Mesothelial cell of epicardium (in vitro differentiated cells): Measurements from ENCODE around the gene SLC2A5. TPM values are rescaled to one million over a fixed set of nuclear protein-coding genes. Genes with fewer than 3 reads are reported as not detected.

ENCODE experiments used
- DNase-seq, 2 experiments: peaks; one replicate each; pipeline ENCODE4 v3.0.0; 2021; ENCODE audit warnings: low spot score in 2 of 2; ENCODE audit not compliant: unreplicated experiment in 2 of 2
- H3K27ac Mint-ChIP-seq: 2 replicates; pipeline ENCODE4 v1.8.0; 2021; ENCODE audit warnings: mixed read lengths
- H3K27me3 Mint-ChIP-seq: 2 replicates; pipeline ENCODE4 v1.8.0; 2021; ENCODE audit warnings: low read depth, mixed read lengths
- H3K36me3 Mint-ChIP-seq: 2 replicates; pipeline ENCODE4 v1.8.0; 2021; ENCODE audit warnings: mixed read lengths
- H3K4me1 Mint-ChIP-seq: 2 replicates; pipeline ENCODE4 v1.8.0; 2021; ENCODE audit warnings: mixed read lengths
- H3K4me3 Mint-ChIP-seq: 2 replicates; pipeline ENCODE4 v1.8.0; 2021; ENCODE audit warnings: mild to moderate bottlenecking, moderate library complexity, mixed read lengths
- H3K9me3 Mint-ChIP-seq: 2 replicates; pipeline ENCODE4 v1.8.0; 2021; ENCODE audit warnings: mixed read lengths
- CTCF ChIP-seq: fragments of 200-600 bp; sonication (generic); IDR thresholded peaks from one replicate; pipeline ENCODE4 v1.5.0; 2021; ENCODE audit warnings: antibody characterized with exemption; ENCODE audit not compliant: unreplicated experiment
- total RNA-seq: library from RNA; stranded (reverse); gene quantifications from 3 replicates; pipeline ENCODE4 v1.2.1, GENCODE V29; 2021

The SLC2A5 gene
- total RNA-seq, 1 donor from 2014 or later: 0.13 TPM

GRCh38 chr1:9105336-9105867 lies 36.0 kb upstream of the SLC2A5 start:
- no peak overlapping the region for H3K4me3 Mint-ChIP-seq
- peaks cover 4% of the 10 kb centered on the region for H3K4me1 Mint-ChIP-seq
- H3K27me3 Mint-ChIP-seq: no peaks in the 10 kb centered on the region
- DNase-seq: no peak
- no peaks in the 10 kb centered on the region for H3K9me3 Mint-ChIP-seq
- H3K27ac Mint-ChIP-seq: no peak overlapping the region
- peaks cover 17% of the 10 kb centered on the region for H3K36me3 Mint-ChIP-seq
- TF ChIP-seq CTCF: no peak

DNA sequence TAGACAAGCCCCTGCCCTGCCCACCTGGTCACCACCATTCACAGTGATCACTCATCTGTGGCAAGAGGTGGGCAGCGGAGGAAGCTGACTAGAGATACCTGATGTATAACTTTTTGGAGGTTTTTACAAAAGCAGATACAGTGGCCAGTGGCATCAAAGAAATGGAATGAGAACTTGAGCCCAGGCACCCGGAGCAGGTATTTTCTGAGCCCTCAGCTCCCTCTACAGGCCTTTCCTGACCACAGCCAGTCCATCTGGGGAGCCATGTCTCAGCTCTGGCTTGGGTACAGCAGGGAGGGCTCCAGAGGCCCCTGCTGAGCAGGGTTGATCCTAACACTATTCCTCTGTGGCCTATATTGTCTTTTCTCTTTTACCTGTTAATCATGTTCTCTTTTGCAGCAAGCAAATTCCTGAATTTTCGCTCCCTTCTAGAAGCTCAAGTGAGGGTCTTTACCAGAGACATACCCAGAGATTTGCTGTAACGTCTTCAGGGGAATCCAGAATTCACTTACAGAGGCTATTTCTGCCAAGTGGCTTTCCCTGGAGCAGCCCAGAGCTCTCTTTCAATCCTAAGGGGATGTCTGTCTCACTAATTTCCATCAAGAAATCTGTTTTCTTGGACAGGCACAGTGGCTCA lies 32.2 kb upstream of the SLC2A5 start:
- no peak overlapping the region for H3K27ac Mint-ChIP-seq
- peaks cover 7% of the 10 kb centered on the region for H3K9me3 Mint-ChIP-seq
- no peaks in the 10 kb centered on the region for H3K27me3 Mint-ChIP-seq
- peaks cover 11% of the 10 kb centered on the region for H3K36me3 Mint-ChIP-seq
- no peak for DNase-seq
- peak; percentile 35 for TF ChIP-seq CTCF
- H3K4me1 Mint-ChIP-seq: no peaks in the 10 kb centered on the region
- no peak overlapping the region for H3K4me3 Mint-ChIP-seq

DNA sequence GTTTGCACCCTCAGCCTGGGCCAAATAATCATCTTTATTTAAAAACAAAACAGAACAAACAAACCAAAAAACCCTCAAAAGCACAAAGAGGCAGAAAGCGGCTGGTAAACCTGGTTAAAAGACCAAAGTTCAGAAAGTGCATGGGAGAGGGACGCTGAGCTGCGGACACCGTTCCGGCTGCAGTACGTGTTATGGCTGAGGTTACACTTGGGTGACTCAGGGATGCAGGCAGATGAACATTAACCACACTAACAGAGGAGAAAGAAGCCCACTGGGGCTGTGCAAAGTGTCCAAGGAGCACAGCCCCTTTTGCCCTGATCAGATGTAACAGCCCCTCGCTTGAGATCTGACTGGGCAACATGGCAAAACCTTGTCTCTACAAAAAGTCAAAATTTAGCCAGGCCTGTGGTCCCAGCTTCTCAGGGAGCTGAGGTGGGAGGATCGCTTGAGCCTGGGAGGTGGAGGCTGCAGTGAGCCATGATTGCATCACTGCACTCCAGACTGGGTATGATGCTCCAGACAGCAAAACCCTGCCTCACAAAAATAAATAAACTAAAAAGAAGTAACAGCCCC lies 31.1 kb upstream of the SLC2A5 start:
- Mint-ChIP-seq H3K9me3 (peaks cover 12% of the 10 kb centered on the region), H3K27me3 (no peaks in the 10 kb centered on the region), H3K4me1 (no peaks in the 10 kb centered on the region), H3K4me3 (no peak overlapping the region), H3K27ac (no peak overlapping the region), H3K36me3 (peaks cover 11% of the 10 kb centered on the region)
- DNase-seq: no peak
- TF ChIP-seq CTCF: no peak

- TF ChIP-seq CTCF: no peak
- Mint-ChIP-seq H3K36me3 (peaks cover 11% of the 10 kb centered on the region), H3K4me1 (no peaks in the 10 kb centered on the region), H3K4me3 (no peak overlapping the region), H3K27ac (no peak overlapping the region), H3K9me3 (peaks cover 20% of the 10 kb centered on the region), H3K27me3 (no peaks in the 10 kb centered on the region)
- no peak for DNase-seq
These were observed 30.1 kb upstream of the SLC2A5 start for GRCh38 chr1:9099555-9099954.

DNA sequence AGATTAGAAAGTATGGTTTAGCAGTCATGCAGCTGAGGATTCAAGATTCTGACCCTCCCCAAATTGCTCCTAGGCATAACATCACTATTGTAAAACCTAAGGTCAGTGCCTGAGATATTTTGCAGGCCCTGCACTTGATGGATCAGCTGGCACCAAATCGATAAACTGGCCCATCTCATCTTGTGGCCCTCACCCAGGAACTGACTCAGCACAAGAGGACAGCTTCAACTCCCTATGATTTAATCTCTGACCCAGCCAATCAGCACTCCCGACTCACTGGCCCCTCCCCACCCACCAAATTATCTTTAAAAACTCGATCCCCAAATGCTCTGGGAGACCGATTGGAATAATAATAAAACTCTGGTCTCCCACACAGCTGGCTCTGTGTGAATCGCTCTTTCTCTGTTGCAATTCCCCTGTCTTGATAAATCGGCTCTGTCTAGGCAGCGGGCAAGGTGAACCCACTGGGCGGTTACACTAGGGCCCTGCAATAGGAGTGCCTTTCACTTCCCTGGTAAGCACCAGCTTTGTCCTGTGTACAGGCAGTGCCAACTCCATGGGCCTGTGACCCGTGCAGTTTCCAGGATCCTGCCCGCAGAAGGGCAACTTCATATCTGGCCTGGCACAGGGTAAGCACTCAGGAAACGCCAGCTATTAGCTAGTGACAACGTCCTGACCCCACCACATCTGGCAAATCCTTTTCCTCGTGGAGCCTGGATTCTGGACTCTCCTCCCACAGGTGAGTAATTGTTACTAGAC lies 28.7 kb upstream of the SLC2A5 start:
- Mint-ChIP-seq H3K27ac (no peak overlapping the region), H3K27me3 (no peaks in the 10 kb centered on the region), H3K9me3 (peaks cover 21% of the 10 kb centered on the region), H3K4me3 (no peak overlapping the region), H3K4me1 (no peaks in the 10 kb centered on the region), H3K36me3 (peaks cover 7% of the 10 kb centered on the region)
- no peak for TF ChIP-seq CTCF
- DNase-seq: no peak
